Right renal pelvis (tissue), 4 donors: ENCODE data around the gene SLC24A4. TPM values are rescaled to one million over a fixed set of nuclear protein-coding genes. Genes with fewer than 3 reads are reported as not detected.
"Not testable (repeated sequence)": the region's sequence is repeated elsewhere in the genome, so short reads cannot be mapped to it uniquely, and the experiment has no call there.

ENCODE experiments used
- DNase-seq, 4 donors: peaks; one replicate each; pipeline ENCODE4 v3.0.0-alpha.2; 2013; ENCODE audit warnings: low read depth in 4 of 4, low spot score in 3 of 4, missing footprints in 1 of 4
- polyA plus RNA-seq, 4 donors: library from polyadenylated mRNA; unstranded; fragments of 120-200 nt; gene quantifications; one replicate each; pipeline ENCODE4 v1.2.1, GENCODE V29; 2013; ENCODE audit not compliant: insufficient read length in 4 of 4

The SLC24A4 gene
- polyA plus RNA-seq, 4 donors = 0.14 to 0.37 (median 0.15) TPM

GRCh38 chr14:92532490-92533163, 209.7 kb downstream of the SLC24A4 start:
- DNase-seq = no peak

- DNase-seq = no peak
These were observed 212.1 kb downstream of the SLC24A4 start for GRCh38 chr14:92534932-92535643.

- not testable (repeated sequence) for DNase-seq
These were observed 213.3 kb downstream of the SLC24A4 start for GRCh38 chr14:92536231-92536630.

- no peak for DNase-seq
These were observed 215.5 kb downstream of the SLC24A4 start for GRCh38 chr14:92538412-92538985.

- no peak for DNase-seq
These were observed 216.5 kb downstream of the SLC24A4 start for GRCh38 chr14:92539419-92539818.

GRCh38 chr14:92539875-92540274, 216.9 kb downstream of the SLC24A4 start:
- no peak for DNase-seq

- DNase-seq = peak in 1 of 4 donors; percentile 9
These were observed 217.6 kb downstream of the SLC24A4 start for GRCh38 chr14:92540472-92541048.

GRCh38 chr14:92542766-92543554, 220.0 kb downstream of the SLC24A4 start:
- no peak for DNase-seq

- DNase-seq = no peak
These were observed 221.2 kb downstream of the SLC24A4 start for GRCh38 chr14:92544051-92544720.

GRCh38 chr14:92546347-92547053, 223.5 kb downstream of the SLC24A4 start:
- DNase-seq = no peak

GRCh38 chr14:92549105-92549858, 226.3 kb downstream of the SLC24A4 start:
- no peak for DNase-seq

- no peak for DNase-seq
These were observed 226.9 kb downstream of the SLC24A4 start for GRCh38 chr14:92549859-92550230.

Other genes starting within 250 kb of the SLC24A4 start
- gene ATXN3, start 216.6 kb upstream of the SLC24A4 start, polyA plus RNA-seq = 10 to 100 TPM; 21.6 to 28.6 (median 25.3) TPM
- gene NDUFB1, start 201.5 kb upstream of the SLC24A4 start, polyA plus RNA-seq = 100 to 1,000 TPM; 168 to 194 (median 175) TPM
- 10 to 100 TPM; 54.1 to 68.4 (median 66.0) TPM for gene CPSF2, start 201.2 kb upstream of the SLC24A4 start, polyA plus RNA-seq
- gene RIN3, start 190.6 kb downstream of the SLC24A4 start, polyA plus RNA-seq = 1 to 10 TPM; 5.7 to 7.7 (median 6.7) TPM